SK-N-SH treated with all-trans-retinoic acid at 6 μM for 48 hours (cell line): ENCODE results near the gene LRRC39.

Experiments used
- ATAC-seq: fragments of 200-7000 bp; cut with Tn5 transposase; 3 replicates; pipeline ENCODE4 v1.9.1; 2020; ENCODE audit warnings: mild to moderate bottlenecking, moderate library complexity
- ARNTL ChIP-seq: fragments of 450-650 bp; formaldehyde crosslinking; IDR thresholded peaks from 2 replicates; pipeline ENCODE4 v1.5.0; 2020; ENCODE audit warnings: low read depth, mild to moderate bottlenecking, moderate library complexity, borderline replicate concordance
- BACH2 ChIP-seq: fragments of 250-450 bp; sonication (Bioruptor Pico); IDR thresholded peaks from 2 replicates; pipeline ENCODE4 v1.9.0; 2021; ENCODE audit warnings: mild to moderate bottlenecking, borderline replicate concordance
- CSDC2 ChIP-seq: fragments of 250-450 bp; sonication (Bioruptor Pico); IDR thresholded peaks from 2 replicates; pipeline ENCODE4 v1.5.0; 2020; ENCODE audit warnings: mild to moderate bottlenecking, moderate library complexity
- CSRNP3 ChIP-seq: fragments of 250-450 bp; sonication (Bioruptor Pico); IDR thresholded peaks from 2 replicates; pipeline ENCODE4 v1.5.1; 2021; ENCODE audit warnings: mild to moderate bottlenecking, moderate library complexity
- ESRRG ChIP-seq: fragments of 250-450 bp; sonication (Bioruptor Pico); IDR thresholded peaks from 2 replicates; pipeline ENCODE4 v1.6.1; 2021; ENCODE audit warnings: mild to moderate bottlenecking
- ISL1 ChIP-seq: fragments of 250-450 bp; sonication (Bioruptor Pico); IDR thresholded peaks from 2 replicates; pipeline ENCODE4 v2.1.2; 2022; ENCODE audit warnings: mild to moderate bottlenecking, moderate library complexity
- OSR1 ChIP-seq: fragments of 250-450 bp; sonication (Bioruptor Pico); IDR thresholded peaks from 2 replicates; pipeline ENCODE4 v1.8.0; 2022; ENCODE audit warnings: moderate library complexity, mild to moderate bottlenecking, inconsistent platforms
- PATZ1 ChIP-seq: fragments of 250-450 bp; sonication (Bioruptor Pico); IDR thresholded peaks from 2 replicates; pipeline ENCODE4 v1.8.0; 2020; ENCODE audit warnings: mild to moderate bottlenecking, moderate library complexity, borderline replicate concordance
- POU6F1 ChIP-seq: fragments of 250-450 bp; sonication (Bioruptor Pico); IDR thresholded peaks from 2 replicates; pipeline ENCODE4 v1.8.0; 2021; ENCODE audit warnings: low read depth, mild to moderate bottlenecking, moderate library complexity, borderline replicate concordance
- PPARA ChIP-seq: fragments of 250-450 bp; sonication (Bioruptor Pico); IDR thresholded peaks from 2 replicates; pipeline ENCODE4 v1.5.0; 2020; ENCODE audit warnings: mild to moderate bottlenecking, borderline replicate concordance
- RARB ChIP-seq: fragments of 250-450 bp; sonication (Bioruptor Pico); IDR thresholded peaks from 2 replicates; pipeline ENCODE4 v1.8.0; 2021; ENCODE audit warnings: mild to moderate bottlenecking, moderate library complexity
- TCF4 ChIP-seq: fragments of 250-450 bp; sonication (Bioruptor Pico); IDR thresholded peaks from 2 replicates; pipeline ENCODE4 v1.8.0; 2021; ENCODE audit warnings: mild to moderate bottlenecking, moderate library complexity, borderline replicate concordance
- TOX ChIP-seq: fragments of 250-450 bp; sonication (Bioruptor Pico); IDR thresholded peaks from 2 replicates; pipeline ENCODE4 v1.8.0; 2021; ENCODE audit warnings: mild to moderate bottlenecking, moderate library complexity, borderline replicate concordance
- TSHZ2 ChIP-seq: fragments of 250-450 bp; sonication (Bioruptor Pico); IDR thresholded peaks from 2 replicates; pipeline ENCODE4 v1.5.0; 2020; ENCODE audit warnings: mild to moderate bottlenecking, moderate library complexity
- ZC3H10 ChIP-seq: fragments of 250-450 bp; sonication (Bioruptor Pico); IDR thresholded peaks from 2 replicates; pipeline ENCODE4 v1.5.1; 2021; ENCODE audit warnings: mild to moderate bottlenecking, moderate library complexity
- ZFP3 ChIP-seq: fragments of 250-450 bp; sonication (Bioruptor Pico); IDR thresholded peaks from 2 replicates; pipeline ENCODE4 v1.5.0; 2020; ENCODE audit warnings: mild to moderate bottlenecking, moderate library complexity
- ZFP30 ChIP-seq: fragments of 450-650 bp; formaldehyde crosslinking; IDR thresholded peaks from 2 replicates; pipeline ENCODE4 v1.5.0; 2022; ENCODE audit warnings: mild to moderate bottlenecking, moderate library complexity
- ZNF70 ChIP-seq: fragments of 450-650 bp; formaldehyde crosslinking; IDR thresholded peaks from 2 replicates; pipeline ENCODE4 v1.5.0; 2020; ENCODE audit warnings: mild to moderate bottlenecking, moderate library complexity
- ZNF8 ChIP-seq: fragments of 450-650 bp; formaldehyde crosslinking; IDR thresholded peaks from 2 replicates; pipeline ENCODE4 v1.5.0; 2020; ENCODE audit warnings: mild to moderate bottlenecking, moderate library complexity

The LRRC39 gene

GRCh38 chr1:100130552-100131077, 47.4 kb downstream of the LRRC39 start:
- ATAC-seq: no peak
- no peak for TF ChIP-seq ZC3H10 (CRISPR knock-in tag)
- no peak for TF ChIP-seq ZNF8 (CRISPR knock-in tag)
- TF ChIP-seq OSR1 (CRISPR knock-in tag): no peak
- no peak for TF ChIP-seq TOX (CRISPR knock-in tag)
- no peak for TF ChIP-seq ARNTL (CRISPR knock-in tag)
- no peak for TF ChIP-seq ISL1 (CRISPR knock-in tag)
- TF ChIP-seq RARB (CRISPR knock-in tag): no peak
- TF ChIP-seq PATZ1: no peak
- no peak for TF ChIP-seq ESRRG (CRISPR knock-in tag)
- TF ChIP-seq TCF4 (CRISPR knock-in tag): no peak
- TF ChIP-seq CSDC2: no peak
- no peak for TF ChIP-seq PPARA
- TF ChIP-seq, all 23 proteins: peak for 0

- TF ChIP-seq ESRRG (CRISPR knock-in tag): no peak
- no peak for TF ChIP-seq ZFP3 (CRISPR knock-in tag)
- TF ChIP-seq, all 23 proteins: peak for 0
- no peak for ATAC-seq
These were observed 50.8 kb downstream of the LRRC39 start for GRCh38 chr1:100127226-100127625.

- peak; percentile 61 for ATAC-seq
- TF ChIP-seq CSDC2 (no peak), ZNF8 (CRISPR knock-in tag) (no peak), TOX (CRISPR knock-in tag) (no peak), ISL1 (CRISPR knock-in tag) (peak; percentile 22; the same call in 1 of the 2 replicates), ZFP30 (CRISPR knock-in tag) (no peak), ZFP3 (CRISPR knock-in tag) (no peak)
These were observed 55.9 kb downstream of the LRRC39 start for GRCh38 chr1:100122177-100122576.

GRCh38 chr1:100115524-100115923, 62.5 kb downstream of the LRRC39 start:
- ATAC-seq: no peak
- TF ChIP-seq PATZ1: no peak
- no peak for TF ChIP-seq OSR1 (CRISPR knock-in tag)
- TF ChIP-seq CSDC2: no peak
- no peak for TF ChIP-seq ZNF8 (CRISPR knock-in tag)
- no peak for TF ChIP-seq PPARA
- TF ChIP-seq POU6F1 (CRISPR knock-in tag): no peak

GRCh38 chr1:100109554-100110066, 68.4 kb downstream of the LRRC39 start:
- no peak for ATAC-seq
- no peak for TF ChIP-seq OSR1 (CRISPR knock-in tag)
- TF ChIP-seq ZC3H10 (CRISPR knock-in tag): no peak
- no peak for TF ChIP-seq RARB (CRISPR knock-in tag)
- TF ChIP-seq CSRNP3 (CRISPR knock-in tag): no peak
- no peak for TF ChIP-seq ZNF70 (CRISPR knock-in tag)
- no peak for TF ChIP-seq ISL1 (CRISPR knock-in tag)
- TF ChIP-seq TSHZ2 (CRISPR knock-in tag): no peak
- TF ChIP-seq ARNTL (CRISPR knock-in tag): no peak
- no peak for TF ChIP-seq TCF4 (CRISPR knock-in tag)
- TF ChIP-seq TOX (CRISPR knock-in tag): no peak
- TF ChIP-seq BACH2: no peak
